ENCODE measurements around the gene VAC14.

VAC14 gene

DNA sequence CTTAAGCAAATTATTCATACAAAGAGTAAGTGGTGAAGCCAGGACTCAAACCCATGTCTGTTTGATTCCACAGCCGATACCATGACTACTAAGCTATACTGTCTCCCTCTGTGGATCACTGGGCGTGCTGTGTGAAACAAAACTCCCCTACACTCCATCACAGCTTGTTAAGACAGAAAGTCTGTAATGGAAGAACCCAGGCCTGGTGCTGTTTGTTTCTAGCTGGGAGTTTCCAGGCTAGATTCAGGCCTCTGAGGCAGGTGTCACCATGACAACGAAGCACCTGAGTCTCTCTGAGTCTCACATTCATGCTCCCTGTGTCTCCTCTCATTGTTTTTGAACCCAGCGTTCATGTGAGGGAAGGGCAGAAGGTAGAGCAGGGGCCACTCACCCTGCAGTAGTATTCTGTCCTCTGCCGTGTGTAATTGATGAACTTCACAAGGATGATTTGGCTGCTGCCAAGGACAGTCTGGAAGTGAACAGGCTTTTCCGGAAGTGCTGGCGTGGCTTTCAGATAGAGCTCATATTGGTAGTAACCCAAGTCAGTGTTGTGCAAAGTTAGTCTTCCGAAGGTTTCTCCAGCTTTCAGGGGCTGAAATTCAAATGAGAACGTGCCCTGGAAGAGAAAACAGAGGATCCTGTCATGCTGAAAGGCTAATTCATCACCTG, 8.6 kb upstream of the VAC14 start:
- no peak overlapping the region for H3K27ac ChIP-seq (ENCODE audit: low read depth, low read length, poor library complexity, severe bottlenecking)

DNA sequence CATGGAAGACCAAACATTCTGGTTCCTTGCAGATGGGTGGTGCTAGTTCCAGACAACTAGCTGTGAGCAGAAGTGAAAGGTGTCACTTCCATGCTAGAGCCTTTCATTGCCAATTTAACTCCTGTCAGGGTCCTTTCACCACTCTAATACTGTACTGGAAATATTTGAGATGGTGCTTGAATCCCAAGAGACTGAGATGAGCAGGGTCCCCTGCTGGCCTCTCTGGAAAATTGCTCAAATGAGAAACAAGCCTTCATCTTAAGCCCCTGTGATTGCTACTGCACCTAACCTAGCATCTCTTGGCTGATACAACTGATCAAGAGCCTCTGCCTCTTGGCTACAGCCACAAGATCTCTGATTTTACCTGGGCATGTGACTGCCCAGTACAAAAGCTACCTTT, 7.4 kb upstream of the VAC14 start:
- H3K27ac ChIP-seq (ENCODE audit: low read depth, low read length, poor library complexity, severe bottlenecking) = no peak overlapping the region
- H3K9ac ChIP-seq (ENCODE audit: low read length) = no peak overlapping the region
- H3F3A ChIP-seq (ENCODE audit: insufficient read depth, low read length) = no peaks in the 10 kb centered on the region
- H2AFZ ChIP-seq (ENCODE audit: low read length) = no peak overlapping the region
- H3K4me3 ChIP-seq (ENCODE audit: low read depth, low read length, poor library complexity, severe bottlenecking) = no peak overlapping the region
- no peaks in the 10 kb centered on the region for H3K79me2 ChIP-seq (ENCODE audit: insufficient read depth, low read length)
- H3K9me3 ChIP-seq (ENCODE audit: low read length) = no peaks in the 10 kb centered on the region
- no peaks in the 10 kb centered on the region for H3K36me3 ChIP-seq (ENCODE audit: insufficient read depth, low read length)
- no peaks in the 10 kb centered on the region for H3K27me3 ChIP-seq (ENCODE audit: insufficient read depth, low read length)
- H3K4me1 ChIP-seq (ENCODE audit: insufficient read depth, low read length, severe bottlenecking) = peaks cover 9% of the 10 kb centered on the region
- no peak for TF ChIP-seq EZH2 (IDR thresholded peaks at IDR 0.05; ENCODE audit: borderline replicate concordance, low read length)
- TF ChIP-seq, protein P1, sequence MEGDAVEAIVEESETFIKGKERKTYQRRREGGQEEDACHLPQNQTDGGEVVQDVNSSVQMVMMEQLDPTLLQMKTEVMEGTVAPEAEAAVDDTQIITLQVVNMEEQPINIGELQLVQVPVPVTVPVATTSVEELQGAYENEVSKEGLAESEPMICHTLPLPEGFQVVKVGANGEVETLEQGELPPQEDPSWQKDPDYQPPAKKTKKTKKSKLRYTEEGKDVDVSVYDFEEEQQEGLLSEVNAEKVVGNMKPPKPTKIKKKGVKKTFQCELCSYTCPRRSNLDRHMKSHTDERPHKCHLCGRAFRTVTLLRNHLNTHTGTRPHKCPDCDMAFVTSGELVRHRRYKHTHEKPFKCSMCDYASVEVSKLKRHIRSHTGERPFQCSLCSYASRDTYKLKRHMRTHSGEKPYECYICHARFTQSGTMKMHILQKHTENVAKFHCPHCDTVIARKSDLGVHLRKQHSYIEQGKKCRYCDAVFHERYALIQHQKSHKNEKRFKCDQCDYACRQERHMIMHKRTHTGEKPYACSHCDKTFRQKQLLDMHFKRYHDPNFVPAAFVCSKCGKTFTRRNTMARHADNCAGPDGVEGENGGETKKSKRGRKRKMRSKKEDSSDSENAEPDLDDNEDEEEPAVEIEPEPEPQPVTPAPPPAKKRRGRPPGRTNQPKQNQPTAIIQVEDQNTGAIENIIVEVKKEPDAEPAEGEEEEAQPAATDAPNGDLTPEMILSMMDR (IDR thresholded peaks at IDR 0.05; ENCODE audit: low read length) = no peak
- no peak overlapping the region for H3K4me2 ChIP-seq (ENCODE audit: low read length)
- no peaks in the 10 kb centered on the region for H3K9me2 ChIP-seq (ENCODE audit: low read depth, low read length)
- H4K20me1 ChIP-seq (ENCODE audit: insufficient read depth, low read length) = no peaks in the 10 kb centered on the region

More for the DNA sequence above, 8.6 kb upstream of the VAC14 start:
- H3K36me3 ChIP-seq (ENCODE audit: insufficient read depth, low read length) = no peaks in the 10 kb centered on the region
- H3K27me3 ChIP-seq (ENCODE audit: insufficient read depth, low read length) = no peaks in the 10 kb centered on the region
- H3K9me3 ChIP-seq (ENCODE audit: low read length) = no peaks in the 10 kb centered on the region
- no peaks in the 10 kb centered on the region for H3K79me2 ChIP-seq (ENCODE audit: insufficient read depth, low read length)
- H3F3A ChIP-seq (ENCODE audit: insufficient read depth, low read length) = no peaks in the 10 kb centered on the region
- no peak overlapping the region for H3K4me2 ChIP-seq (ENCODE audit: low read length)
- no peak overlapping the region for H3K9ac ChIP-seq (ENCODE audit: low read length)
- no peak for TF ChIP-seq EZH2 (IDR thresholded peaks at IDR 0.05; ENCODE audit: borderline replicate concordance, low read length)
- TF ChIP-seq, protein P1 (IDR thresholded peaks at IDR 0.05; ENCODE audit: low read length) = no peak
- no peaks in the 10 kb centered on the region for H4K20me1 ChIP-seq (ENCODE audit: insufficient read depth, low read length)
- H3K9me2 ChIP-seq (ENCODE audit: low read depth, low read length) = no peaks in the 10 kb centered on the region
- H2AFZ ChIP-seq (ENCODE audit: low read length) = no peak overlapping the region
- peaks cover 9% of the 10 kb centered on the region for H3K4me1 ChIP-seq (ENCODE audit: insufficient read depth, low read length, severe bottlenecking)
- H3K4me3 ChIP-seq (ENCODE audit: low read depth, low read length, poor library complexity, severe bottlenecking) = no peak overlapping the region

DNA sequence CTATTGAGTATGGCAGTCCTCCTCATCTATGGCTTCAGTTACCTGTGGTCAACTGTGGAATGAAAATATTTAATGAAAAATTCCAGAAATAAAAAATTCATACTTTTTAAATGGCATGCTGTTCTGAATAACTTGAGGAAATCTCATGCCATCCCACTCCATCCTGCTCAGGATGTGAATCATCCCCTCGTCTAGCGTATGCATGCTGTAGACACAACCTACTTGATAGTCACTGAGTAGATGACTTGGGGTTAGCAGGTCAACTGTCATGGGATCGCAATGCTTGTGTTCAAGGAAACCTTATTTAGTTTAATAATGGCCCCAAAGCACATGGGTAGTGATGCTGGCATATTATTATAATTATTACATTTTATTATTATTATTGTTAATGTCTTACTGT, 4.8 kb upstream of the VAC14 start:
- Histone ChIP-seq H2AFZ (ENCODE audit: low read length) (no peak overlapping the region), H4K20me1 (ENCODE audit: insufficient read depth, low read length) (no peaks in the 10 kb centered on the region), H3K36me3 (ENCODE audit: insufficient read depth, low read length) (no peaks in the 10 kb centered on the region), H3K4me3 (ENCODE audit: low read depth, low read length, poor library complexity, severe bottlenecking) (no peak overlapping the region), H3K27me3 (ENCODE audit: insufficient read depth, low read length) (no peaks in the 10 kb centered on the region), H3K79me2 (ENCODE audit: insufficient read depth, low read length) (no peaks in the 10 kb centered on the region), H3K27ac (ENCODE audit: low read depth, low read length, poor library complexity, severe bottlenecking) (no peak overlapping the region), H3K4me1 (ENCODE audit: insufficient read depth, low read length, severe bottlenecking) (peaks cover 13% of the 10 kb centered on the region), H3K9me2 (ENCODE audit: low read depth, low read length) (no peaks in the 10 kb centered on the region), H3F3A (ENCODE audit: insufficient read depth, low read length) (no peaks in the 10 kb centered on the region), H3K9me3 (ENCODE audit: low read length) (no peaks in the 10 kb centered on the region), H3K9ac (ENCODE audit: low read length) (no peak overlapping the region), H3K4me2 (ENCODE audit: low read length) (no peak overlapping the region)
- TF ChIP-seq, protein P1 (IDR thresholded peaks at IDR 0.05; ENCODE audit: low read length) = no peak

Measured in OCI-LY1 (cell line).